ENCODE measurements around the gene TSHR. TPM values are rescaled to one million over a fixed set of nuclear protein-coding genes. Genes with fewer than 3 reads are reported as not detected.
"Not testable (repeated sequence)": the region's sequence is repeated elsewhere in the genome, so short reads cannot be mapped to it uniquely, and the experiment has no call there.

Gene TSHR
- total RNA-seq, 1 donor from 2014 or later, result 2.9 TPM

DNA sequence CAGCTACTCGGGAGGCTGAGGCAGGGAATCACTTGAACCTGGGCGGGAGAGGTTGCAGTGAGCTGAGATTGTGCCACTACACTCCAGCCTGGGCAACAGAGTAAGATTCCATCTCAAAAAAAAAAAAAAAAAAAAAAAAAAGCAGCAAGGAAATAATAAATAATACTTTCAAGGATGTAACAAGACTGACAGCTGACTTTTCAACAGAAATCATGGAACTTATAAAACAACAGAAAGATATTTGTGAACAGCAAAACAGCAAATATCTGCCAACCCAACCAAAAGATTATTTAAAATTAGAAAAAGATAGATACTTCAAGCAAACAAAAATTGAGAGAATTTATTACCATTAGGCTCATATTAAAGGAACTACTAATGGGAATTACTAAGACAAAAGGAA, 115.1 kb downstream of the TSHR start:
- DNase-seq, result no peak

DNA sequence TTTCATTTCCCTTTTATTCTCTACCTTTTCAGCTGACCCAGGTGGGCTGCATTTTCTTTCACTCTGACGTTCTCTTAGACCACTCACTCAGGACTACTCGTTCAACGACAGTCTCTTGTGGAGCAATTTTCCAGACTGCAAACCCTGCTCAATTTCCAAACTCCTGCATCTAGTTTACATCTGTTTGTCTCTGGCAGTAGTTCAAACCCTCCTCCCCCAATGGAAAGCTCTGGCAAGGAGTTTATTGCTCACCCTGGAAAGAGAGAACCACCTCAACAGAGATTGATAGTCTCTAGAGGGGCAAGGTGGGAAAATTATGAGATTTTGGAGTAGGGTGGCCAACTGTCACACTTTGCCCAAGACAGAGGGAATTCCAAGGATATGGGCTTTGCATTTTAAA, 130.2 kb downstream of the TSHR start:
- no peak for DNase-seq

DNA sequence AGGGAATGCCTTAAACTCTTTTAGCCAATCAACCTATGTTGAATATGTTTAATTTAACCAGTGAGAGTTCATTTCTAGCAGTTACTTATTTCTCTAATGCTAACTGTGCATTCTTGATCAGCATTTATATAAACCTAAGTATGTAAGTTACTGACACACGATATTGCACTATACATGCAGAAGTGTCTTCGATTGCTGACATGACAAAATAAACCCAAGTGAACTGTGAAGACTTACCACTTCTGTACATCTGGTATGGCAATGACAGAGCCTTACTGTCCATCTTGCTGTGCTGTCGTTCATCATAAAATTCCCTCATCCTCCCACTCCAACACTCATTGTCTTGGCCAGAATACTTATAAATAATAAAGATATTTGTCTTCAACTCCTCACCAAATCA, 131.8 kb downstream of the TSHR start:
- DNase-seq, result no peak

DNA sequence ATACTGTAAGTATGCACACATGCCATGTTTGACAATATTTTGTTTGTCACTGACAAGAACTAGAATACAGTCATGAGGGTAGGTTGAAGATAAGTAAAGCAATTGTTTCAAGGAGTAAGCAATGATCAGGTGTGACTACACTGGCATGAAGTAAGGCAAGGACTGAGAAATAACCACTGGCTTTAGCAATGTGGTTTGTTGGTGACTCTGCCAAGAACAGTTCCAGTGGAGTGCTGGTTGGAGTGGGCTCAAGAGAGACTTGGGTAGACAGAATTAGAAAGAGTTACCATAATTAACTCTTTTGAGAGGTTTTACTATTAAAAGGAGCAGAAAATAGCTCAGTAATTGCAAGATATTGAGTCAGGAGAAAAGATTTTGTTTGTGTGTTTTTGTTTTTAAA, 135.7 kb downstream of the TSHR start:
- no peak for DNase-seq

DNA sequence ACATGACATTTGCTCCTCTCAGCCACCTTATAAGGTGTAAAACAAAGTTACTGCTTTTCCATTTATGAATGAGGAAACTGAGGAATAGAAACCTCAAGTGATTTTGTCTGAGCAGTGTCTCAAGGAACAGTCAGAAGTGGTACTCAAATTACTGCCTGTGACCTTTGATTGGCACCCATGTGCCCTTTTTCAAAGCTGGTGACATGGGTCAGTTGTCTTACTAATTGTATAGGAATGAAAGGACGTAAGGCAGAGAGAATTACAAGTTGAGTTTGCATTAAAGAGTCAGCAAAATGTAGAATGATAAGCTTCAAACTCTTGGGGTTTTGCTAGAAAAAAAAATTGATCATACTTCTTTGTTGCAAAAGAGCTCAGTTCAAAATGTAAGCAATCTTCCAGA, 136.2 kb downstream of the TSHR start:
- DNase-seq, result no peak

DNA sequence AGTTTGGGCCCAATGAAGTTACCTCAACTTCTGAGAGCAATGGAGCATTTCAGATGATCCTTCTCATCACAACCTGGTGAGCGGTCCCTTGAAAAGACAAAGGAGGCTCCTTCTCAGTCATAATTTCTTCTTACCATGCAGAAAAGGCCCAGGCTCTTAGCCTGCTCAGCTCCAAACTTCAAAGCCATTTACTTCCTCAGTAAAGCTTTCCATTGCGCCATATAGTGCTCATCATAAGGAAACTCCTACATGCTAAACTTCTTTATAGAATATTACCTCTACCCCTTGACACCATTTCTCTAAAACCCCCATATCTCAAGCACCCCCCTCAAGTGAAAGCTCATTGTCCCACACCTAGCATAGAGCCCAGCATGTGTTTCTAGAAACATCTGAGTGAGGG, 138.2 kb downstream of the TSHR start:
- no peak for DNase-seq

DNA sequence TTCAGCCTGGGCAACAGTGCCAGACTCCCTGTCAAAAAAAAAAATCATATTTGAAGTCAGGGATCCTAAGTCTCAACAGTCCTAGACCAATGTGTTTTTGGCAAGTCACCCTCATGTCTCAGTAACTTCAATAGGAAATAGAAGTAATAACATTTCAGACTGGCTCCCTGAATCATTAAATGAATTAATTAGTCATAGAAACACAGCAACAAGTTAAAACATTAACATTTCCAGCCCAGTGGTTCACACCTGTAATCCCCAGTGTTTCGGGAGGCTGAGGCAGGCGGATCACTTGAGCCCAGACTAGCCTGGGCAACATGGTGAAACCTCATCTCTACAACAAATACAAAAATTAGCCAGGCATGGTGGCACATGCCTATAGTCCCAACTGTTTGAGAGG, 140.1 kb downstream of the TSHR start:
- DNase-seq, result no peak

DNA sequence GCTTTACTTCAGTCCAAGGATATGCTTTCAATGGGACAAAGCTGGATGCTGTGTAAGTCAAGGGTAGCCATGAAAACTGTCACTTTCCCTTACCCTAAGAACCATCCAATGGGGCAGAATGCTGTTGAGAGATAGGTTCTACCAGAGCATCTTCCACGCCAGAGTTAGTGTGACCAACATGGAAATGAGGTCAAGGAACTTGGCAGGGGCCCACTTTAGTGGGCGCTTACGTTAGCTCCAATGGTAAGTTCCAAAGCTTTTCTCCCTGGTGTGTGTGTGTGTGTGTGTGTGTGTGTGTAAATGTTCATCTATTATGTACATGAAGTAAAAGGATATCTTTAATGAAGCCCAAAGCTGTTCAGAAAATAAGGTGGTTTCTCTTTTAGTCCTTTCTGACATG, 141.2 kb downstream of the TSHR start:
- DNase-seq, result no peak

DNA sequence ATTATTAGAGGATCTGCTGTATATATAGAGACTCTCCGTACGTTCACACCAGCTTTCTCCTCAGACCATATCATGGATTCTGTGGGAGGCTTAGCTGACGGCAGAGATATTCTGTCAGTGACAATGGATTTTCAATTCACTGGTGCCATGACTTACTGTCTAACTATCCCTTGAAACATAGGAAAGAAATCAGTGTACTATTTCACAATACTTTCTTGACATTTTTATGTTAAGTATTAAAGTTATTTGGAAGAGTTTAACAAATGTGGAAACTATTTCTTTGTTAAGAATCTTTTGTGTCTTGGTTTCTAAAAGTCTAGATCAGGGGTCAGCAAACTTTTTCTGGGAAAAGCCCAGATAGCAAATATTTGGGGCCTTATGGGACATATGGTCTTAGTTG, 146.8 kb downstream of the TSHR start:
- no peak for DNase-seq

DNA sequence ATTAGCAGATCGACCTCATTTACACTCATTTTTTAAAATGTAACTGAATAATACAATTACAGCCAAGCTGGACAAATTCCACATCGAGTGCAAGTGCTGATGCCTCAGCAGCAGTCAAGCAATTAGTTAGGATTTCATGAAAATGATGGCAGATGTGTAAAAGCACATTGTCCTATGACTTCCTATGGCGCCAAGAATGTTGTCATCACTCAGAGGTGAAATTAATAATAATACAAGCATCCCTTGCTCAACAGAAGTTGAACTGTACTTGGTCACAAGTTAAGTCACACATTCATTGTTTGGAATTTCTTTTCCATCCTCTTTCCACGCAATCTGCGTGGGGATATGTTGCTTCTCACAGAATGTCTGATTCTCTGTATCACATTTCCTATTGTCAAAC, 148.0 kb downstream of the TSHR start:
- no peak for DNase-seq

DNA sequence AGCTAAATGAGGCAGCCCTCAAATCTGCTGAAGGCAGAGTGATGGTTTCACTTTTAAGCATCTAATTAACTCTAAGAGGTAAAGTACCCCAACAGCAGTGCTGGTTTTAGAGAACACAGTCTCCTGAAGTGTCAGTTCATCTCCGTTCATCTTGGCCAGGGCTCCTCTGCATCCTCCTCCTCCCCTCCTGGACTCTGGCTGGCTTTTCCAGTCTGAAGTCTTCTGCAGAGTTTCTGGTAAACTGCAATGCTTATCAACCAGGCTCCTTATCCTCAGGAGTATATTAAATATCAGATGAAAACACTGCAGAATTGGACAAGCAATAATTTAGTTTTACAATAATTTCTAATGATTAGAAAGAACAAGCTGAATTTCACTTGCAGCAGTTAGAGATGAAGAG, 150.0 kb downstream of the TSHR start:
- no peak for DNase-seq

DNA sequence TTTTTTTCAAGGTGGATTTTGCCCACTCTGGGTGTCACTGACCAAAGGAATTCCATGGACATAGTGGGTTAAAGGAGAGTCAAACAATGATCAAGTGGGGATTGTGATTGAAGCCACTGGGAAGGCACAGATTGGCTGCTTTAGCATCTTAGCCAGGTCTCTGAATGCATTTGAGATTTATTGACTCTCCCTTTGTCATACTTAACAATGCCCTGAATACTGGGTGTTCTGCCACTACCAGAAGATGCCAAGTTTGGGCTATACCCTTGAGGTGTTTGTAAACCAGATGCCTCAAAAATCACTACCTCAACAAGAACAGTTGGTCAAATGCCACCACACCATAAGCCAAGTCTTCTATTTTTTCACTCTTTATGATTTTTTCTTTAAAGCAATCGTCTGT, 150.5 kb downstream of the TSHR start:
- no peak for DNase-seq

DNA sequence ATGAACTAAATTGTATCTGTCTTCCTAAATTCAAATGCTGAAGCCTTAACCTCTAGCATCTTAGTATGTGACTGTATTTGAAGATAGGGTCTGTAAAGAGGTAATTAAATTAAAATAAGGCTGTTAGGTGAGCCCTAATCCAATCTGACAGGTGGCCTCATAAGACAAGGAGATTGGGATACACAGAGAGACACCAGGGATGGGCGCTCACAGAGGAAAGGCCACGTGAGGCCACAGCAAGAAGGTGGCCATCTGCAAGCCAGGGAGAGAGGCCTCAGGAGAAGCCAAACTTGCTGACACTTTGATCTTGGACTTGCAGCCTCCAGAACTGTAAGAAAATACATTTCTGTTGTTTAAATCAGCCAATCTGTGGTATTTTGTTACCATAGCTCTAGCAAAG, 154.8 kb downstream of the TSHR start:
- no peak for DNase-seq

DNA sequence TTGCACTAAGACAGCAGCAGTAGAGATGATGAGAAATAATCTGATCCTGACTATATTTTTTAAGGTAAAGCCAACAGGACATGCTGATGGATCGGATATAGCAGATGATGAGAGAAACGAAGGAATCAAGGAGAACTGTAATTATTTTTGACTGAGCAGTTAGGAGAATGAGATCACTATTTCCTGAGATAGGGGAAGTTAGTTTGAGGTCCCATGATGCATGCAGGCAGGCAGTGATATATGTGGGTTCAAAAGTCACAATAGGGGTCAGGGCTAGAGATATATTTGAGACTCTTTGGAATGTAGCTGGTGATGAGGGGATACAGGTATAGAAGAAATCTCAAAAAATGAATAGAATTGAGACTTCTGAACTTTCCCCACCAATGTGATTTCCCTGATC, 157.8 kb downstream of the TSHR start:
- DNase-seq, result no peak

DNA sequence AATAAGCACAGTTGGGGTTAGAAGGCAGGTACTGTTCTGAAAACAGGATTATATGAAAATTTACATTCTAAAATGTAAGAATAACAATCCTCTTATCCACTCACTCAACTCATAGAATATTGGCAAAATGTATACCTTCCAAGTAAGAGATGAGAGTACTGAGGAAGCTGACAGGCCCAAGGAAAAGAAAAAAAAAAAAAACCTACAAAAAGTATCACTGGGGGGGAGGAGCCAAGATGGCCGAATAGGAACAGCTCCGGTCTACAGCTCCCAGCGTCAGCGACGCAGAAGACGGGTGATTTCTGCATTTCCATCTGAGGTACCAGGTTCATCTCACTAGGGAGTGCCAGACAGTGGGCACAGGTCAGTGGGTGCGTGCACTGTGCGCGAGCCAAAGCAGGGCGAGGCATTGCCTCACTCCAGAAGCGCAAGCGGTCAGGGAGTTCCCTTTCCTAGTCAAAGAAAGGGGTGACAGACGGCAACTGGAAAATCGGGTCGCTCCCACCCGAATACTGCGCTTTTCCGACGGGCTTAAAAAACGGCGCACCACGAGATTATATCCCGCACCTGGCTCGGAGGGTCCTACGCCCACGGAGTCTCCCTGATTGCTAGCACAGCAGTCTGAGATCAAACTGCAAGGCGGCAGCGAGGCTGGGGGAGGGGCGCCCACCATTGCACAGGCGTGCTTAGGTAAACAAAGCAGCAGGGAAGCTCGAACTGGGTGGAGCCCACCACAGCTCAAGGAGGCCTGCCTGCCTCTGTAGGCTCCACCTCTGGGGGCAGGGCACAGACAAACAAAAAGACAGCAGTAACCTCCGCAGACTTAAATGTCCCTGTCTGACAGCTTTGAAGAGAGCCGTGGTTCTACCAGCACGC, 158.8 kb downstream of the TSHR start:
- not testable (repeated sequence) for DNase-seq

DNA sequence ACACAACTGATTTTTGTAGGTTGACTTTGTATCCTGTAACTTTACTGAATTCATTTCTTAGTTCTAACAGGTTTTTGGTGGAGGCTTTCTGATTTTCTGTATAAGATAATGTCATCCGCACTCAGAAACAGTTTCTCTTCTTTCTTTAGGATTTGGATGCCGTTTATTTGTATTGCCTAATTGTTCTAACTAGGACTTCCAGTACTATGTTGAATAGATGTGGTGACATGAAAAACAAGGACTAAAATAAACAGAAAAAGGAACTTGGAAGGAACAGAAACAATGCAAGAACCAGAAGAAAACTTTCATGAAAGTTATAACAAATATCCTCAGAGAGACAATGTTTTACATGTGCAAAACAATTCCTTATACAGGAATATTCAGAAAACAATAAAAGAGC, 165.1 kb downstream of the TSHR start:
- DNase-seq, result no peak

DNA sequence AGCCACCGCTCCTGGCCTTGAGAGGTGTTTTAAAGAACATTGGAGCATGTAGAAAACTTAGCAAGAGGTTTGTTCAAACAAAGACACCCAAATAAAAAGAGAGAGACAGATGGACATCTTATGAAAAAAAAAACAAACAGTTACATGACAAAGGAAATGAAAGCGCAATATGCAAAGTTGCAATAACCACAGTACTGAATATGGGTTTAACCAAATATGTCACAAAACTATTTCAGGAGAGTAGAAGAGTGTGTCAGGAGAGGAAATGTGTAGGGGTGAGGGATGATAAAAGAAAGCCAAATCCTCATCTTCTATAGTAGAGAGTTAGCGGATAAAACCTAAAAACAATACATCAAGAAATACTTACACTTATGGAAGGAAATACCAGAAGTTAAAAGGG, 166.9 kb downstream of the TSHR start:
- DNase-seq, result no peak

DNA sequence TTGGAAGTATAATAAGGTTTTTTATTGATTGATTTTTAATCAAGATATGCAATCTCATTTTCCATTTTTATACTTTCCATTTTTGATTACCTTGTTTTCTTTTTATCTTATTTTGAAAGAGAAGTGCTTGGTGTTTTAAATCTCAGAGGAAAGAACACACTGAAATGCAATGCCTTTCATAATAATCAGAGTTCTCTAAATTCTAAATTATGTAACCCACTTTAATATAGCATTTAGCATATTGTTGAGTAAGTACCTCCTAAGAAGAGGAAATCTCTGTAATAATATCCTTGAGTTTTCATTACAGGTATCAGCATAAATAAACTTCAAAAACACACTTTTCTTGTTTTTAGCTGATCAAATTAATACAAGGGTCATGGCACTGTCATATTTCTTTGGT, 168.4 kb downstream of the TSHR start:
- DNase-seq, result no peak

DNA sequence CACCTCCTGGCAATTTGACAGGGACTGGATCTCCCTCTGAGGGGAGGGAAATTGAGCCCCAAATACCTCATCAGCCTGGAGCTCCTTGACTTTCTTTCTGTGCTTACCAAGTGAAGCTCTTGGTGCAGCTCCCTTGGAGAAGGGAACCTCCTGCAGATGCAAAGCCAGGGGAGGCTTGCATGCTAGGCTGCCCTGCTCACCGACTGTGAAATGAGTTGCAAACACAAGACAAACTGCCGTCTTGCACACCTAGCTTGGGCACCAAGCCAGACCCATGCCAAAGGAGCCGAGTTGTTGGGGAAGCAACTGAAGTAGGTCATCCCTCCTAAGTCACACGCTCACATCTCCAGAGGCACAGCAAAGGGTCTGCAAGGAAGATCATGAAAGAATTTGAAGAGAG, 170.1 kb downstream of the TSHR start:
- DNase-seq, result no peak

DNA sequence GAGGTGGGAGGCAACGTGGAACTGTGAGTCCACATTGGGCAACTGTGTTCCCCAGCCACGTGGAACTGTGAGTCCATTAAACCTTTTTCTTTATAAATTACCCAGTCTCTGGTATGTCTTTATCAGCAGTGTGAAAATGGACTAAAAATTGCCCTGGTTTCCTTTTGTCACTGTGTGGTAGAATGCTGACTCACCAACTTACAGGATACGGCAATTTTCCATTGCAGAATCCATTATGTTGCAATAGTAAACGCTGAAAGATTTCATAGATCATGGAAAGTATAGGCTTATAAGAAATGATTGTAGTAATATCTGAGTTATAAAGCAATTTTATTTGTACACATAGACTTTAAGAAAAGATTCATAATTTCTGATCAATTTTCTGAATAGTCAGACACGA, 172.4 kb downstream of the TSHR start:
- DNase-seq, result no peak

DNA sequence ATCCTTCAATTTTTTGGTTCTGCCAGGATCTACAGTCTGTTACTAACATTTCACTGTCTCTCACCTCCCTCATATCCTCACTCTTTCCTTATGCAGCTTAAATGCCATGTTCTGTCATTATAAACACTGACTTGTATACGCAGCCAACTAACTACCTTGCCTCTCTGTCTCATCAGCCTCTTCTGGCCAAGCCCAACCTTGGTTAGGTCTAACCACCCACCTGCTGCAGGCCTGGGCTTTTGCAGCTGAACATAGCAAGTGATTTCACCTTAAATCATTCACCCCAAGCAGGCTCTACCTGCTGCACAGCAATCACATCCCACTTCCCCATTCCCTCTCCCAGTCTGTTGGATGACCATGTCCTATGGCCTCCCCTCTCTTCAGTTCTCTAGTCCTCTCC, 173.8 kb downstream of the TSHR start:
- DNase-seq, result no peak

DNA sequence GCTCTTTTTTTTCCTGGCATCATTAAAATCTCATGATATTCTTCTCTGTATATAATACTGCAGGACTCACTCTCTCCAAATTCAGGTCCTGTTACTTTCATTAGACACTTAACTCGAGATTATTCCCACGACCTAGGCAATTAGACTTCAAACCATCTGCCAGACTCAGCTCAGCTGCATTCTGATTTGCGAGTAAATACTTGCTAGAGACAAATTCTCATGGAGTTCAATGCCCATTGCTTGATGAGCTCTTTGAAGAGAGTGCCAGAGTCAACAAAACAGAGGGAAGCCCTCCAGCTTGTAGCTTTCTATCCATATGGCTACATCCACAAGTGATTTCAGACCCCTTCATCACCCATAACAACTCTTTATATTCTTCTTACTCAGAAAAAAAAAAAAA, 177.0 kb downstream of the TSHR start:
- DNase-seq, result no peak

DNA sequence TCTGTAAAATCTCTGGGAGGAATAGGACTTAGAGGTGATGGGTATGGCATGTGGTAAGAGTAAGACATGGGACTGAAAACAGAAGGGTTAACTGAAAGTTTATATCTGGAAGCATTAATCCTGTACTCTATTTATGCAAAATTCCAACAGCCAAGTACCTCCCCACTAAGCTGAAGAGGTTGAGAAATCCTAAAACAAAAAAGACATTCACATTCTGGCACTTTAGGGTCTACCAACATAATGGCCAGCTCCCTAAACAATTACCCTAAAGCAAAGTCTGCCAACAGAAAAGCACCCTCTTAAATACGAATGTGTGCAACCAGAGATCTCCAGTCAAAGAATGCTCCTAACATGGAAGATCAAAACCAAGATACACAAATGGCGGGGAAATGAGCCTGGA, 178.0 kb downstream of the TSHR start:
- DNase-seq, result no peak

DNA sequence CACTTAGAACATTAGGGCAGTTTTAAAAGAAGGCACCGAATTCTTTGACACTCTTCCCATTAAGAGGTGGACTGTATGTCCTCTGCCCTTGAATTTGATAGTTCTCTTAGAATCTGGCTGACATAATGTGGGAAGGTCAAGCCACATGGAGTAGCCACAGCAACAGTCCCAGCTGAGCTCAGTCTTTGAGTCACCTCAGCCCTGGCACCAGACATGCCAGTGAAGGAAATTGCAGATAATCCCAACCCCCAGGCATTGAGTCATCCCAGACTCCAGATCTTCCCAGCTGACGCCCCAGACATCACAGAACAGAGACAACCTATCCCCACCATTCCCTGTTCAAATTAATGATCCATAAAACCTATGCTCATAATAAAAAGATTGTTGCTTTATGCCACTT, 181.9 kb downstream of the TSHR start:
- no peak for DNase-seq

DNA sequence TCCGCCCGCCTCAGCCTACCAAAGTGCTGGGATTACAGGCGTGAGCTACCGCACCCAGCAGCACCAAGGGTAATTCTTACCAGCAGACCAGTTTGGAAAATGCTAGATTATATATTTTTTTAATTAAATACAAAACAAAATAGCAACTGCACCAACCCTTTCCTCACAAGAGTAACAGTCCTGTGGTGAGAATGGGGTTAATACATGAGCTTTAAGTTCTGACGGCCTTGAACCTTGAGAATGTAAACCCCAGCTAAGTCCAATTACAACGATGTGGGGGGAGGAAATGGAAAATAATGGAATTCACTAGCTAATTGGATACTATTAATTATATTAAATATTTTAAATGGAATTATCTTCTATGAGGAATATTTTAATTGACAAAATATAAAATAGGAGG, 183.0 kb downstream of the TSHR start:
- DNase-seq, result no peak

Measured in skin of body (tissue), 2 donors.